Stimulated activated CD4-positive, alpha-beta T cell treated with anti-CD3 and anti-CD28 coated beads, Interleukin-4, amount 100 ng/mL, for 1 hour (primary cell): Measurements from ENCODE around the gene C4BPB.
"Not testable (repeated sequence)": the region's sequence is repeated elsewhere in the genome, so short reads cannot be mapped to it uniquely, and the experiment has no call there.

ENCODE experiments used
- DNase-seq: peaks from one replicate; pipeline ENCODE4 v3.0.0-alpha.2; 2020

The C4BPB gene

DNA sequence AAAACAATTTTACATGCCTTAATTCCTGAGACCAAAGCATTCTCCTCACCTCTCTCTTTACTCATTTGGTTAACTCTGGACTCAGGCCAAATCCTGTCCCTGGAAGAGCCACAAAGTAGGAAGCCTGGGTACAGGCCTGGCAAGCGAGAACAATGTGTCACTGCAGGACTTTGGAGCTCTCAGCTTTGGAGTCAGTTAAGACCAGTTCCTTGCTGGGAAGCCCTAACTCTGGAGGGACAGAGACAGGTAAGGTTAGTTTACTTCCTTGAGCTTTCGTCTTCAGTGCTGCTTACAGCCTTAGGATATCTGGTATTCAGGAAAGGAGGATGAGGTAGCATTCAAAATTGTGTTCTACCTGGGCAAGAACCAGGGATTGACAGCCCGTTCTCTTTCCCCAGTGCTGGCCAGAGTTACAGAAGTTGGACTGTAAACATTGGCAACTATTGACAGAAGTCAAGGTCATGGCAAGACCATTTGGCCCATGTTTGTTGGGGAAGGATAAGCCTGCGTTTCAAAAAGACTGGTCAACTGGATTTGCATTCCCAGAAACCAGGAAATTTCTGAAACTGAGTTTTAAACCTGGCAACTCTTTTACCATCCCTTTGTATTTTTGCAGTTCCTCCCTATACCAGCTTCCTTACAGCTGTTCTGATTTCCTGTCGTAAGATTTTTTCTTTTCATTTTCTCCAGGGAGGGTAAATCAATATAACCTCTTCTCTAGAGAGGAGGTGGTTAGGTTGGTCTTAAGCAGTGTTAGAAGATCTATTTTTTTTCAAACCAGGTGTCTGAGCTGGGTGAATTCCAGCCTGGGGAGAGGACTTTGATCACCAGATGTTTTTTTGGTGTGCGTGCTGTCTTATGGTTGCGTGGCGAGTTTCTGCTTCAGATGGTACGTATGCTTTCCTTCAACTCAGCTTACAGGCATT, at the start of gene C4BPB:
Gene C4BPB, plus strand, starts transcription at position 160 of the 926 bp plus-strand sequence. Its CDS starts 672 bp downstream, at position 832.
- DNase-seq, result no peak

- no peak for DNase-seq
These were observed 49.1 kb upstream of the C4BPB start for GRCh38 chr1:207039380-207040180.

- DNase-seq, result no peak
These were observed 48.5 kb upstream of the C4BPB start for GRCh38 chr1:207040181-207040533.

- not testable (repeated sequence) for DNase-seq
These were observed 47.3 kb upstream of the C4BPB start for GRCh38 chr1:207041397-207041796.

GRCh38 chr1:207045453-207045852, 43.2 kb upstream of the C4BPB start:
- DNase-seq, result no peak

GRCh38 chr1:207047505-207047904, 41.2 kb upstream of the C4BPB start:
- no peak for DNase-seq

- no peak for DNase-seq
These were observed 40.6 kb upstream of the C4BPB start for GRCh38 chr1:207048041-207048440.

- no peak for DNase-seq
These were observed 39.6 kb upstream of the C4BPB start for GRCh38 chr1:207049054-207049453.

DNA sequence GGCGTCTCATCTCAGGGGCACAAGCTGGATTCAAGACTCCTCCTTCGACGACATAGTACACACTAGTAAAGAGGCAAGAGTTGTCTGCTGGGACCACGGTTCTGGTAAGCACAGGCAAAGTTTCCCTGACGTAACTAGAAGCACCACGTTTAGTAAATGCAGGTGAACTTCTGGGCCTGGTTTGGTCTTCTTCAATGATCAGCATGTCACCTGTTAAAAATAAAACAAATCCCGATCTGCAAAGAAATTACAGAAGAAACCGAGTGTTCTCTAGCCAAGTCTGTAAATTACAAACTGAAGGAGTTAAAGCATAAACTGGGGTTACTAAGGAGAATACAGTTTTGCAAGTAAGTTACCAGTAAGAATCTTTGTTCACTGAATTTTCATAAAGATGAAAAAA, 39.1 kb upstream of the C4BPB start:
- no peak for DNase-seq

DNA sequence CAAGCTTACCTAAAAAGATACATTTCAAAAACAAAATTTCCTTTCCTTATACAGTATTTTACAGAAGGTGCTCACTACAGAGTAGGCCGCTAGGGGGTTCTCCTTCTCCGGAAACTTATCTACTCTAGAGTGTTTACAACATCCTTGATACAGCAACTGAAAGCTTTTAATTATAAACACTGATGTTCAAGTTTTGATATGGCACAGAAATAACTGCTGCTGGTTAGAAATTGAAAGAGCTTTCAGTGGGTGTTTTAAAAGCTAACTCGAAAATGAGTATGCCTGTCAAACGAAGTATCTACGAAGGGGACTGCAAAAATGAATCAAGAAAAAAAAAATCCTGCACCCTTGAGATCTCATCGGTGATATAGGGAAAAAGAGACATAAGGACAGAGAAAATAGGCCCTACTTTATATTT, 38.7 kb upstream of the C4BPB start:
- peak; percentile 39 for DNase-seq

DNA sequence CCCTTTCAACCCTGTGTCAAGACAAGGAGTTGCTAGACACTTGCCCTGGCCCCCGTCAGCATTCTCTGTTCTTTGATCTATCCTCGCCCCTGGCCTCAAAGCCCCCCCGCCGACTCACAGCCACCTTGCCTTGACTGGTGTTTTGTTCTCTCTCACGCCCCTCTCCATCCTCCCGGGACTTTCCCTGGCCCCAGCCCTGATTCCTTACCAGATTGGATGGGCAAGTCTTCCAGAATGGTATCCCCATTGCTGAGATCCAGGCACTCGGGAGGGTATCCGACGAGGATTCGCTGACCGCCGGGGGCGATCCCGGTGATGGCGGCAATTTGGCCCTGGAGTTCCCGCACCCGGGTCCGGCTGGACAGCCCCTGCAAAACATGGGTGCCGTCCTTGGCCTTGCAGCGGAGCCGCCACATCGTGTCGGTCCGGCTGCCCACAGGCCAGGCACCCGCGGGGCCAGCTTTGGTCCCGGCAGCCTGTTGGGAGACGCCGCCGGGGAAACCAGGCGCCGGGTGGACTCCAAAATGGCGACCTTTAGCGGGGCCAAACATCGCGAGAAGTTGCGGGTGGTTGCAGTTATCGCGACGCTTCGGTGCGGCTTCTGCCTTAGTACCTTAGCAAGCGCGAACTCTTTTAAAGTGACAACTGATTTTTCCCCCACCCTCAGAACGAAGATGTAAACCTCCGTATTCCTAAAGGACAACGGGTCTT, 38.0 kb upstream of the C4BPB start:
- DNase-seq, result peak; percentile 91

DNA sequence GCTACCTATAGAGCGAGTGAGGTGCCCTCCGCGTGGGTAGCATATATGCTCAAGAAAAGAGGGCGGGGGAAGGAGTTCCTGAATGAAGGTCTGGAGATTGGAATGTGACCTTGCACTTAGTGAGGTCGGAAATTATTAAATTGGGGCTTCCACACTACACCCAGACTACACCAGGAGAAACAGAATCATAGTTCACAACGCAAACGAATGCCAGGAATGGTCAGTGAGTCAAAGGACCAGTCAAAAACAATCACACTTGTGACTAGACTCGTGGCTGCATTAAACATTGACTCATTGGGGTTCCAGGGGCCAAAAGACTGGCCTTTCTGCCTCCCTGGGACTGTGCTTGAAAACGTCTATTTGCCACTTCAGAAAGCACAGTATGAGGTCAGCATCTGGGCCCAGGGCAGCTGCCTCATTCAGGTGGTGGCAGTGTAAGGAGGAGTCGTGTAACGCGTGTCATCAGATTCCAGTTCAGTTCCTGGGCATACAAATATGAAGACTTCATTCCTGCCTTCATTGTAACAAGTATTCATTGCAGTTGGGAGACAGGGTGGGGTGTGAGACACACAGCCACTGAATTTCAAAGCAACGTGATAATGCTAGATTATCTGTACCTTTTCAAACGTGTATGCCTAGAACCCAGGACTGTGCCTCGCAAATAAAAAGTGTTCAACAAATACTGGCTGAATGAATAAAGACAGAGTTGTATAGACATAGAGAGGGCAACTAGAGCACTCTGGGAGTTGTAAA, 37.3 kb upstream of the C4BPB start, which contains the start of gene YOD1:
Gene YOD1, minus strand, starts transcription at position 18 of the 753 bp plus-strand sequence. CDS start 178 bp downstream, outside the sequence.
- no peak for DNase-seq

GRCh38 chr1:207052911-207053769, 35.5 kb upstream of the C4BPB start, which contains the start of gene PFKFB2:
TSS of gene PFKFB2 (plus strand) at chr1:207053275. CDS start at chr1:207054718, 1,443 bp downstream.
- peak; percentile 97 for DNase-seq

- no peak for DNase-seq
These were observed 34.2 kb upstream of the C4BPB start for GRCh38 chr1:207054491-207054890.

- DNase-seq, result no peak
These were observed 33.2 kb upstream of the C4BPB start for GRCh38 chr1:207055386-207056001.

GRCh38 chr1:207056673-207057072, 32.0 kb upstream of the C4BPB start:
- no peak for DNase-seq

DNA sequence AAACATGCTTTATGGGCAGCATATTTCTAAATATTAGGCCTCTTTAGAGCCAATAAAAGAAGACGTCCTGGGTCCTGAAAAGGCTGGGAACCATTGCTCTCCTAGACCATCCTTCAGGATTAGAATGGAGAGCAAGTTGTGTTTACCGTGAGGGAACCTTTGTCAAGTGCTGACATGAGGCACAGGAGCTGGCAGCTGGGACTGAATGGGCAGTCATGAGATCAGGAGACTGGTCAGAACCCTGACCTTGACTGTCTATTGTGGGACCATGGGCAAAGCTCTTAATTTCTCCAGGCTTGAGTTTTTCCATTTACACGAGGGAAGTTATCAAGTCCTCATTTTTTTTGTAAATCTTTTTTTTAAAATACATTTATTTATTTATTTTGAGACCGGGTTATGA, 30.4 kb upstream of the C4BPB start:
- DNase-seq, result no peak

DNA sequence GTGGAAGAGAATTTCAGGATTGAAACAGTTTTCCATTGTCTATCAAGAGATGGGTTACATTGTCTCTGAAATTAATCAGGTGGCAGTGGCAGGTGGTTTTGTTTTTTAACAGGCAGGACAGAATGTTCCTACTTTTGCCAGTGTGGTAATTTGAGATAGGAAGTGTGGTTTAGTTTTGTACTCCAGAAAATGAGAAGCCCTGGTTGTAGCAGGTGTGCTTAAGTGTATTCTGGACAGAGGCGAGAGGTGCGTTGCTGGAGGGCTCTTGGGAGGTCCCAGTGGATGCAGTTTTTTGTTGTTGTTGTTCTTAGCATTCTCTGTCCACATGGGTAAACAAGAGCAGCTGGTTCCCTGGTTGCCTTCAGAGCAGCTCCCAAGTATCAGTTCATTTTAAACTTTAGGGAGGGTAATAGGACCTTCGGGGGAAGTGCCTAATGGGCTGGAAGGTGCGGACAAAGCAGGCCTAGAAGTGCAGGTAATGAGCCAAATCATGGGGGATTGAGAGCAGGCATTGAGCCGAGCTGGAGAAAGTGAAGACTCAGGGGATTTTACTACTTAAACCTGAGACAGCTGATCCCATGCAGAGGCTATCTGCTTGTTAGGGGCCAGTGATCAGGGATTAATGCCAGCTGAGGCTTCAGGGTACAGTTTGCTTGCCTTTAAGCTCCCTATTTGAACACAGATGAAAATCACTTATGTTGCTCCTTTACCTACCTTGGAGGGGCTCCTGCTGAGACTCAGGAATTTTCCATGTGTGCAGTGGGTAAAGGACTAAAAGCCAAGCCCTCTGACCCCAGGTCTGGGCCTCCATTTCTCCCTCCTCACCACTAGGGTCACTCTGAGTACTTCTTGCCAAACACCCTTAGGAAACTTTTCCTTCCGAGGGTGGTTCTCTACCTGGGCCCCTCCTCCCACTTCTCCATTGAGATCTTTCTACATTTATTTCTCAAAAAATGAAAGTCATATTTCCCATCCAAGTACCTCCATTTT, 29.5 kb upstream of the C4BPB start:
- DNase-seq, result no peak

DNA sequence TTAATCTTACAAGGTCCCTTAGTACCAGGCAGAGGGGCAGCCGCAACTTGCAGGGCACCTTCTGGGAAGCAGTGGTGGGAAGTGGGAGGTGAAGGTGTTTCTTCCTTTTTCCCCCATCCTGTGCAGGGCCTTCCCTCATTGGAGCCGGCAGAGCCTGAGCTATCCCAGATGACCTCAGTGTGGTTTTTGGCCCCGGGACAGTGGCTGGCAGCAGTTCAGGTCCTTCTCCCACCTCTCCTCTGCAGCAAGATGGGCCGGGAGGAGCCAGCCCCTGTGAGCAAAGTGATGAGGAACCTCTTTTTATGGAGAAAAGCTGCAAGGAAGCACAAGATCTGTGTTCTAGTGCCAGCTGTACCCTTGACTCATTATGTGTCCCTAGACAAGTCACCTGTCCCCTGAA, 28.8 kb upstream of the C4BPB start:
- DNase-seq, result no peak
